ENCODE measurements around the gene CNTNAP5. TPM values are rescaled to one million over a fixed set of nuclear protein-coding genes. Genes with fewer than 3 reads are reported as not detected.

Gene CNTNAP5
- total and polyA plus RNA-seq, 2 donors (not counting 1 experiment from before 2014, with no cell fraction given) = not detected

DNA sequence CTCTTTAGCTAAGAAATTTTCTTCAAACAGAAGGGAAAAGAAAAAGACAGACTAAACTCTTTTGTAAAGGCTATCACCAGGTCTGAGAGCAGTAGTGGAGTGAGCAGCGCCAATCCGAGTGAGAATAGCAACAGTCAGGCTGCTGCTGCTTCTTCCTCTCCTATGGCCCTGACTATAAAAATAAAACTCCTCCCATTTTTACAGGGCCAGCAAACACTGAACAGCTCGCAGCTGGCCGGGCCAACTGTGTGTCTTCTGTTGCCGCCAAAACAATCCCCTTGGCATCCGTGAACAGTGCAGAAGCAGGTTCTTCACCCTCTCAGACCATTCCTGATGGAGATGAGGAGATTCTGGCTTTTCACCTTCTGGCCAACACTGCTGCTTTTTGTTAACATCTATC lies 124.5 kb downstream of the CNTNAP5 start:
- Histone ChIP-seq H3K4me3 (ENCODE audit: control extremely low read depth in 1 of 5, extremely low read depth in 1 of 5, insufficient read depth in 1 of 5, low read depth in 2 of 5, low read length in 4 of 5) (no peak overlapping the region), H3K4me2 (replicated peaks; ENCODE audit: low read depth, low read length, poor library complexity, severe bottlenecking) (no peak overlapping the region), H3K9ac (ENCODE audit: low read length) (no peak overlapping the region), H3K27me3 (replicated peaks in 1 of 4; ENCODE audit: control extremely low read depth in 1 of 4, control insufficient read depth in 3 of 4, insufficient read depth in 4 of 4, low read length in 3 of 4) (no peaks in the 10 kb centered on the region), H3K4me1 (ENCODE audit: control insufficient read depth in 2 of 2, insufficient read depth in 2 of 2, low read length in 2 of 2) (no peaks in the 10 kb centered on the region), H3K9me3 (ENCODE audit: control extremely low read depth in 1 of 3, control insufficient read depth in 2 of 3, insufficient read depth in 1 of 3, low read length in 2 of 3) (peaks cover 0 to 5% (median 2%) of the 10 kb centered on the region in 3 donors), H3K79me2 (ENCODE audit: control insufficient read depth, insufficient read depth, low read length) (no peaks in the 10 kb centered on the region), H4K20me1 (ENCODE audit: control insufficient read depth, insufficient read depth, low read length, poor library complexity, severe bottlenecking) (no peaks in the 10 kb centered on the region), H2AFZ (ENCODE audit: insufficient read depth, low read depth, low read length, poor library complexity, severe bottlenecking) (no peak overlapping the region), H3K27ac (ENCODE audit: low read length in 2 of 2) (no peak overlapping the region), H3K36me3 (replicated peaks in 1 of 2; ENCODE audit: control extremely low read depth in 1 of 2, control insufficient read depth in 1 of 2, extremely low read depth in 1 of 2, insufficient read depth in 2 of 2, low read length in 1 of 2) (no peaks in the 10 kb centered on the region)
- no peak overlapping the region for H3K27ac Mint-ChIP-seq
- H3K27me3 Mint-ChIP-seq = no peaks in the 10 kb centered on the region
- no CpG with 5 or more reads among the region's 6 CpGs for WGBS (ENCODE audit: insufficient coverage)
- ATAC-seq (ENCODE audit: low read depth) (no peak), DNase-seq (no peak)
- H3K4me3 Mint-ChIP-seq = no peak overlapping the region
- CTCF ChIA-PET = no interaction called here
- H3K9me3 Mint-ChIP-seq (ENCODE audit: insufficient read depth) = peaks cover 4% of the 10 kb centered on the region
- H3K4me1 Mint-ChIP-seq = no peaks in the 10 kb centered on the region
- intact Hi-C loops (cut with micrococcal nuclease) = no loop called here
- POLR2A ChIA-PET = no interaction called here
- TF ChIP-seq, protein P1, sequence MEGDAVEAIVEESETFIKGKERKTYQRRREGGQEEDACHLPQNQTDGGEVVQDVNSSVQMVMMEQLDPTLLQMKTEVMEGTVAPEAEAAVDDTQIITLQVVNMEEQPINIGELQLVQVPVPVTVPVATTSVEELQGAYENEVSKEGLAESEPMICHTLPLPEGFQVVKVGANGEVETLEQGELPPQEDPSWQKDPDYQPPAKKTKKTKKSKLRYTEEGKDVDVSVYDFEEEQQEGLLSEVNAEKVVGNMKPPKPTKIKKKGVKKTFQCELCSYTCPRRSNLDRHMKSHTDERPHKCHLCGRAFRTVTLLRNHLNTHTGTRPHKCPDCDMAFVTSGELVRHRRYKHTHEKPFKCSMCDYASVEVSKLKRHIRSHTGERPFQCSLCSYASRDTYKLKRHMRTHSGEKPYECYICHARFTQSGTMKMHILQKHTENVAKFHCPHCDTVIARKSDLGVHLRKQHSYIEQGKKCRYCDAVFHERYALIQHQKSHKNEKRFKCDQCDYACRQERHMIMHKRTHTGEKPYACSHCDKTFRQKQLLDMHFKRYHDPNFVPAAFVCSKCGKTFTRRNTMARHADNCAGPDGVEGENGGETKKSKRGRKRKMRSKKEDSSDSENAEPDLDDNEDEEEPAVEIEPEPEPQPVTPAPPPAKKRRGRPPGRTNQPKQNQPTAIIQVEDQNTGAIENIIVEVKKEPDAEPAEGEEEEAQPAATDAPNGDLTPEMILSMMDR (IDR thresholded peaks at IDR 0.05) = no peak
- TF ChIP-seq EZH2 (IDR thresholded peaks at IDR 0.05; ENCODE audit: borderline replicate concordance, insufficient read depth, low read depth, low read length, poor library complexity, severe bottlenecking) = no peak

DNA sequence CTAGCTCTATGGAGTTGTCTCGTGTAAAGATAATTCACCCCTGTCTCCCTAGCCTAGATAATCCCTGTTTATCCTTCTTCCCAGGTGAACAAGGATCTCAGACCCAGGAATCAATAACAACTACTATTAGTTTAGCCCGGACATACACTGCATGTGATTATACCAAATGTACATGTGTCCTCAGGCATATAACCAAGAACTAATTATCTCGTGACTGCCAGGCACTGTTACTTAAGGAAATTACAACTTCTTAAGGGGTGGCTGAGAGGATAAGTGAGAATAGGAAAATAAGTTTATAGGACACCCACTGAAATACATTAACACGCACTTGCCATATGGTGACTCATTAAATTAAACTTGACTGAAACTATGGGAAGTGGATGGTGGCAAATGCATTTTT lies 126.6 kb downstream of the CNTNAP5 start:
- POLR2A ChIA-PET = no interaction called here
- H3K9me3 ChIP-seq (ENCODE audit: control extremely low read depth in 1 of 3, control insufficient read depth in 2 of 3, insufficient read depth in 1 of 3, low read length in 2 of 3) = peaks cover 0 to 7% (median 2%) of the 10 kb centered on the region in 3 donors
- no peaks in the 10 kb centered on the region for H3K4me1 ChIP-seq (ENCODE audit: control insufficient read depth in 2 of 2, insufficient read depth in 2 of 2, low read length in 2 of 2)

More for the DNA sequence above, 126.6 kb downstream of the CNTNAP5 start:
- Histone ChIP-seq H4K20me1 (ENCODE audit: control insufficient read depth, insufficient read depth, low read length, poor library complexity, severe bottlenecking) (no peaks in the 10 kb centered on the region), H3K79me2 (ENCODE audit: control insufficient read depth, insufficient read depth, low read length) (no peaks in the 10 kb centered on the region), H3K4me3 (ENCODE audit: control extremely low read depth in 1 of 5, extremely low read depth in 1 of 5, insufficient read depth in 1 of 5, low read depth in 2 of 5, low read length in 4 of 5) (no peak overlapping the region), H3K27ac (ENCODE audit: low read length in 2 of 2) (no peak overlapping the region), H2AFZ (ENCODE audit: insufficient read depth, low read depth, low read length, poor library complexity, severe bottlenecking) (no peak overlapping the region), H3K27me3 (replicated peaks in 1 of 4; ENCODE audit: control extremely low read depth in 1 of 4, control insufficient read depth in 3 of 4, insufficient read depth in 4 of 4, low read length in 3 of 4) (no peaks in the 10 kb centered on the region), H3K9ac (ENCODE audit: low read length) (no peak overlapping the region), H3K36me3 (replicated peaks in 1 of 2; ENCODE audit: control extremely low read depth in 1 of 2, control insufficient read depth in 1 of 2, extremely low read depth in 1 of 2, insufficient read depth in 2 of 2, low read length in 1 of 2) (no peaks in the 10 kb centered on the region), H3K4me2 (replicated peaks; ENCODE audit: low read depth, low read length, poor library complexity, severe bottlenecking) (no peak overlapping the region)
- TF ChIP-seq EZH2 (IDR thresholded peaks at IDR 0.05; ENCODE audit: borderline replicate concordance, insufficient read depth, low read depth, low read length, poor library complexity, severe bottlenecking) = no peak
- TF ChIP-seq, protein P1 (IDR thresholded peaks at IDR 0.05) = no peak
- intact Hi-C loops (cut with micrococcal nuclease) = no loop called here
- Mint-ChIP-seq H3K4me1 (no peaks in the 10 kb centered on the region), H3K27me3 (no peaks in the 10 kb centered on the region), H3K4me3 (no peak overlapping the region), H3K9me3 (ENCODE audit: insufficient read depth) (peaks cover 6% of the 10 kb centered on the region), H3K27ac (no peak overlapping the region)
- no peak for ATAC-seq (ENCODE audit: low read depth)
- no peak for DNase-seq
- CTCF ChIA-PET = no interaction called here
- 91% methylated on average over 1 of the region's 4 CpGs for WGBS (ENCODE audit: insufficient coverage)
